KMS-11 (cell line): ENCODE results near the gene CACNA1E.

Experiments used
- H2AFZ ChIP-seq: fragments of 200-600 bp; sonication (generic); 2 replicates; pipeline ENCODE4 v1.6.1; 2016; ENCODE audit warnings: antibody characterized with exemption, mixed run types, low read depth
- H3K27ac ChIP-seq: fragments of 200-600 bp; sonication (generic); 2 replicates; pipeline ENCODE4 v1.6.1; 2016; ENCODE audit warnings: mild to moderate bottlenecking, mixed run types
- H3K27me3 ChIP-seq: fragments of 200-600 bp; sonication (generic); 2 replicates; pipeline ENCODE4 v1.6.1; 2017; ENCODE audit warnings: mild to moderate bottlenecking, low read depth, mixed run types, moderate library complexity; ENCODE audit not compliant: insufficient read depth
- H3K36me3 ChIP-seq: fragments of 200-600 bp; sonication (generic); 2 replicates; pipeline ENCODE4 v1.6.1; 2017; ENCODE audit warnings: mild to moderate bottlenecking, mixed run types; ENCODE audit not compliant: insufficient read depth
- H3K4me1 ChIP-seq: fragments of 200-600 bp; sonication (generic); 2 replicates; pipeline ENCODE4 v1.6.1; 2016; ENCODE audit warnings: mild to moderate bottlenecking, low read depth, mixed run types; ENCODE audit not compliant: poor library complexity, severe bottlenecking
- H3K4me2 ChIP-seq: fragments of 200-600 bp; sonication (generic); 2 replicates; pipeline ENCODE4 v1.7.0; 2016; ENCODE audit warnings: mild to moderate bottlenecking, mixed run types
- H3K4me3 ChIP-seq: fragments of 200-600 bp; sonication (generic); IDR thresholded peaks from 2 replicates; pipeline ENCODE4 v1.6.1; 2017; ENCODE audit warnings: low read depth, low read length, mixed read lengths; ENCODE audit not compliant: insufficient read depth
- H3K79me2 ChIP-seq: fragments of 200-600 bp; sonication (generic); 2 replicates; pipeline ENCODE4 v1.6.1; 2016; ENCODE audit warnings: low read depth, mixed run types; ENCODE audit not compliant: insufficient read depth
- H3K9ac ChIP-seq: fragments of 200-600 bp; sonication (generic); 2 replicates; pipeline ENCODE4 v1.6.1; 2016; ENCODE audit warnings: mild to moderate bottlenecking, mixed run types
- H4K20me1 ChIP-seq: fragments of 200-600 bp; sonication (generic); 2 replicates; pipeline ENCODE4 v1.6.1; 2016; ENCODE audit warnings: mild to moderate bottlenecking, mixed run types; ENCODE audit not compliant: insufficient read depth
- TF ChIP-seq, protein P1 (sequence below): fragments of 200-600 bp; sonication (generic); conservative IDR thresholded peaks from 2 replicates; pipeline ENCODE4 v1.6.1; 2017; ENCODE audit warnings: low read depth, mild to moderate bottlenecking, antibody characterized with exemption, low read length, moderate library complexity, mixed read lengths

CACNA1E gene

DNA sequence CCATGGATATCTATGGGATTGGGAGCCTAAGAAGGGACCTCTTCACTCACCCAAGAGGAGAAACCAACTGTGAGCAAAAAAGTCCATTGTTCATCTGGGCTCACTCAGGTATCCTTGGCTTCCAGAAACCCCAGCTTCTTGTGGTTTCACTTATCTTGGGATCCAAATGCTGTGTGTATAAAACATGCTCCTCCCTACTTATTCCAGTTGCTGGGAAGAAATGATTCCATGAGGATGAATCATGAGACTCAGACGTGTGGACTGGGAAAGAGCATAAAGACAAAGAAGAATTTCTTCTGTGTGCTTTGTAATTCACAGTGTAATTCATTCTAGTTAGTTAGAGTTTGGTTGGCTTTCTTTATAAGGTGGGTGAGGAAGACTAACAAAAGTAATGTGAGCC is 294.5 kb downstream of the CACNA1E start:
- H4K20me1 ChIP-seq: no peaks in the 10 kb centered on the region
- H3K4me1 ChIP-seq: no peaks in the 10 kb centered on the region
- H3K9ac ChIP-seq: no peak overlapping the region
- no peaks in the 10 kb centered on the region for H3K36me3 ChIP-seq
- no peak overlapping the region for H3K4me2 ChIP-seq
- H3K27me3 ChIP-seq: no peaks in the 10 kb centered on the region
- no peak overlapping the region for H2AFZ ChIP-seq
- H3K4me3 ChIP-seq: no peak overlapping the region
- H3K79me2 ChIP-seq: no peaks in the 10 kb centered on the region
- TF ChIP-seq, protein P1, sequence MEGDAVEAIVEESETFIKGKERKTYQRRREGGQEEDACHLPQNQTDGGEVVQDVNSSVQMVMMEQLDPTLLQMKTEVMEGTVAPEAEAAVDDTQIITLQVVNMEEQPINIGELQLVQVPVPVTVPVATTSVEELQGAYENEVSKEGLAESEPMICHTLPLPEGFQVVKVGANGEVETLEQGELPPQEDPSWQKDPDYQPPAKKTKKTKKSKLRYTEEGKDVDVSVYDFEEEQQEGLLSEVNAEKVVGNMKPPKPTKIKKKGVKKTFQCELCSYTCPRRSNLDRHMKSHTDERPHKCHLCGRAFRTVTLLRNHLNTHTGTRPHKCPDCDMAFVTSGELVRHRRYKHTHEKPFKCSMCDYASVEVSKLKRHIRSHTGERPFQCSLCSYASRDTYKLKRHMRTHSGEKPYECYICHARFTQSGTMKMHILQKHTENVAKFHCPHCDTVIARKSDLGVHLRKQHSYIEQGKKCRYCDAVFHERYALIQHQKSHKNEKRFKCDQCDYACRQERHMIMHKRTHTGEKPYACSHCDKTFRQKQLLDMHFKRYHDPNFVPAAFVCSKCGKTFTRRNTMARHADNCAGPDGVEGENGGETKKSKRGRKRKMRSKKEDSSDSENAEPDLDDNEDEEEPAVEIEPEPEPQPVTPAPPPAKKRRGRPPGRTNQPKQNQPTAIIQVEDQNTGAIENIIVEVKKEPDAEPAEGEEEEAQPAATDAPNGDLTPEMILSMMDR: no peak
- no peak overlapping the region for H3K27ac ChIP-seq

DNA sequence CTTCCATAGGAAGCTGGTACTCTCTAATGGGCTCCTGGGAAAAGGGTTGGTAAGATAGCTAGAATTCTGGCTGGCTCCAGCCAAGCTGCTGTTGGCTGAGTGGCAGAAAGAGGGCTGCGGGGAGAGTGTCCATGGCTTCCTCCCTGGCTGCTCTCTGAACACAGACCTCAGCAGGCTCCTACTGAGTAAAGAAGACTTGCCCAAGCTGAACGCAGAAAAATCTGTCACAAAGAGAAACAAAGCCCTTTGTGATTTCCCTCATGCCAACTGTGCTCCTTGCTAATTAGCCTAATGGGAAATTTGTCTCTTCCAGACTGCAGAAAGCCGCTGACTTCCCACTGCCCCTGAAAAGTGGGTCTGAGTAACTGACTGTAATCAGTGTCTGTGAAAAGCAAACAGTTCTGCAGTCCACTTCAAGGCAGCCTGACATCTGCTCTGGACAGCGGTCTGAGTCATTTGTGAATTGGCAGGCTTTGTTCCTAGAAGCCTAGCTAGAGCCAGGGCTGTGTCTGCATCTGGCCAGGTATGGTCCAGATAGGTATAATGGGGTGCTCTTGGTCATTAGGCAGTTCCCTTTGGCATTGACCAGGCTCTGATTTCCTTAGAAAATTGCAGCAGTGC is 295.4 kb downstream of the CACNA1E start:
- Histone ChIP-seq H3K9ac (no peak overlapping the region), H3K27me3 (no peaks in the 10 kb centered on the region), H4K20me1 (no peaks in the 10 kb centered on the region), H3K4me3 (no peak overlapping the region), H3K4me1 (no peaks in the 10 kb centered on the region), H2AFZ (no peak overlapping the region), H3K36me3 (no peaks in the 10 kb centered on the region), H3K4me2 (no peak overlapping the region), H3K27ac (no peak overlapping the region), H3K79me2 (no peaks in the 10 kb centered on the region)
- TF ChIP-seq, protein P1: no peak

DNA sequence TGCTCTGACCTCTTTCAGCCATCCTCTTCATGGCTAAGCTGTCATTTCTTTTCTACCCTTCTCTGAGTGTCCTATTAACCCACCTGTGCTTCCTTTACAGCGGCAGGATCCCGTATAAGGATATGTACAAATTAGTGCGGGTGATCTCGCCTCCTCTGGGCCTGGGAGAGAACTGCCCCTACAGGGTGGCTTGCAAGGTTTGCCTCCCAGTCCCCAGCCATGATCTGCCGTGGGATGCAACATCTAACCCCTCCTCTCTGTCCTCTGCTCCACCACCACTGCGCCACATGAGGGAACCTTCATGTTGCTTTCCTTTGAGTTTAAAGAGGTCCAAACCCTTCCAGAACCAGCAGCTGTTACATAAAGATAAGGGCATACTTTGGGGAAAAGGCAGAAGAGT is 296.0 kb downstream of the CACNA1E start:
- Histone ChIP-seq H3K27ac (no peak overlapping the region), H3K27me3 (no peaks in the 10 kb centered on the region), H3K79me2 (no peaks in the 10 kb centered on the region), H2AFZ (no peak overlapping the region), H3K4me1 (no peaks in the 10 kb centered on the region), H3K9ac (no peak overlapping the region), H3K4me3 (no peak overlapping the region), H4K20me1 (no peaks in the 10 kb centered on the region), H3K4me2 (no peak overlapping the region), H3K36me3 (no peaks in the 10 kb centered on the region)
- TF ChIP-seq, protein P1: no peak

DNA sequence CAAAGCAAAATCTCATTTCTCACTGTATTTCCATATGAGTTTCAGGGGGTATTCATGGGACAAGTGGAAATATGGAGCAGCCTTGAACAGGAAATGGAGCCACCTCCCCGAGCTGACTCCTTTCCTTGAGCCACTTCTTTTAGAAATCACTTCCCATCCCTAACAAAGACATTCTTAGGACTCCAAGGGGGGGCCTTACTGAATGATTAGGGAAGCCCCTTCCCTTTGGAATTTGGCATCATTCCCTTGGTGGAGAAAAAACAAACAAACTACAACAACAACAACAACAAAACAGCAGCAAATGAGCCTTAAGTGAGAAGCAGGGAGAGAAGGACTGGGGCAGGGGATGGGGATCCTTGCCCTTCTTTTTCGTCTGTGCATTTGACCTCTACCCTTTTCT is 299.9 kb downstream of the CACNA1E start:
- Histone ChIP-seq H2AFZ (no peak overlapping the region), H4K20me1 (no peaks in the 10 kb centered on the region), H3K27me3 (no peaks in the 10 kb centered on the region), H3K27ac (no peak overlapping the region), H3K9ac (no peak overlapping the region), H3K4me1 (no peaks in the 10 kb centered on the region), H3K4me3 (no peak overlapping the region), H3K79me2 (no peaks in the 10 kb centered on the region), H3K36me3 (no peaks in the 10 kb centered on the region), H3K4me2 (no peak overlapping the region)
- TF ChIP-seq, protein P1: no peak
